Testis (tissue), 2 donors: Measurements from ENCODE around the gene FIZ1.

Source experiments
- POLR2A ChIP-seq: fragments of 450-650 bp; IDR thresholded peaks from one replicate; pipeline ENCODE4 v1.6.1; 2017; ENCODE audit warnings: antibody characterized with exemption, mild to moderate bottlenecking, moderate library complexity
- TF ChIP-seq, protein P1 (sequence below), 3 experiments: fragments of 450-650 bp in 2 of 3; fragments of 200-600 bp in 1 of 3; sonication (generic) in 1 of 3; IDR thresholded peaks; one replicate each; pipeline ENCODE4 v1.5.1; 2016 to 2019; ENCODE audit warnings: antibody characterized with exemption in 3 of 3, mild to moderate bottlenecking in 2 of 3, moderate library complexity in 1 of 3

DNA sequence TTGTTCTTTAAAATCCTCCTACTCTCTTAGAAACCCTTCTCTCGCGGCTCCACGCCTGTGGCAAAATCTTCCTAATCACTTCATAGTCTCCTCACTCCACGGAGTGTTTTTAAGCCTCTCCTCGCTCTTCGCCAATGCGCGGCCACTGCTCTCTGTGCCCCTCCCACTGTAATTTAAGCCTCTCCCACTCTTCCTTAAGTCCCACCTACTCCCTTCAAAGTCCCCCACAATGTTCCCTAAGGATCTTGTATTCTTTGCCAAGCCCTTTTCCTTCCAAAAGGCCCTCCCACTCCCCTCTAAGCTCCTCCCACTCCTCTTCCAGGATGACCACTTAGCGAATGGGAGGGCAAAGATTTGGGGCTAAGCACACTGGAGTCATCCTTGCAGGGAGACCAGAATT lies 1.3 kb downstream of the FIZ1 start:
- TF ChIP-seq, protein P1, sequence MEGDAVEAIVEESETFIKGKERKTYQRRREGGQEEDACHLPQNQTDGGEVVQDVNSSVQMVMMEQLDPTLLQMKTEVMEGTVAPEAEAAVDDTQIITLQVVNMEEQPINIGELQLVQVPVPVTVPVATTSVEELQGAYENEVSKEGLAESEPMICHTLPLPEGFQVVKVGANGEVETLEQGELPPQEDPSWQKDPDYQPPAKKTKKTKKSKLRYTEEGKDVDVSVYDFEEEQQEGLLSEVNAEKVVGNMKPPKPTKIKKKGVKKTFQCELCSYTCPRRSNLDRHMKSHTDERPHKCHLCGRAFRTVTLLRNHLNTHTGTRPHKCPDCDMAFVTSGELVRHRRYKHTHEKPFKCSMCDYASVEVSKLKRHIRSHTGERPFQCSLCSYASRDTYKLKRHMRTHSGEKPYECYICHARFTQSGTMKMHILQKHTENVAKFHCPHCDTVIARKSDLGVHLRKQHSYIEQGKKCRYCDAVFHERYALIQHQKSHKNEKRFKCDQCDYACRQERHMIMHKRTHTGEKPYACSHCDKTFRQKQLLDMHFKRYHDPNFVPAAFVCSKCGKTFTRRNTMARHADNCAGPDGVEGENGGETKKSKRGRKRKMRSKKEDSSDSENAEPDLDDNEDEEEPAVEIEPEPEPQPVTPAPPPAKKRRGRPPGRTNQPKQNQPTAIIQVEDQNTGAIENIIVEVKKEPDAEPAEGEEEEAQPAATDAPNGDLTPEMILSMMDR (IDR thresholded peaks at IDR 0.05) = no peak
- no peak for TF ChIP-seq POLR2A
